ENCODE data around the gene CSF3R. TPM values are rescaled to one million over a fixed set of nuclear protein-coding genes. Genes with fewer than 3 reads are reported as not detected.

CSF3R gene
- polyA plus RNA-seq, 3 donors = 270 to 1,537 (median 447) TPM

GRCh38 chr1:36528361-36529349 is 45.9 kb upstream of the CSF3R start:
- Histone ChIP-seq H3K4me3 (replicated peaks in 1 of 3; ENCODE audit: low read depth in 2 of 3, low read length in 3 of 3) (no peak overlapping the region), H3K9me3 (replicated peaks in 1 of 2; ENCODE audit: control insufficient read depth in 1 of 2, insufficient read depth in 1 of 2, low read length in 2 of 2) (no peaks in the 10 kb centered on the region), H2AFZ (ENCODE audit: insufficient read depth, low read depth, low read length, poor library complexity, severe bottlenecking) (no peak overlapping the region), H3K79me2 (ENCODE audit: insufficient read depth, low read length) (no peaks in the 10 kb centered on the region), H3K27ac (ENCODE audit: low read depth in 1 of 2, low read length in 2 of 2) (no peak overlapping the region), H3K4me2 (replicated peaks; ENCODE audit: extremely low read depth, low read length, poor library complexity, severe bottlenecking) (no peak overlapping the region), H3K27me3 (ENCODE audit: control insufficient read depth in 2 of 2, insufficient read depth in 2 of 2, low read length in 2 of 2) (no peaks in the 10 kb centered on the region), H3K36me3 (replicated peaks in 1 of 2; ENCODE audit: control insufficient read depth in 1 of 2, insufficient read depth in 2 of 2, low read length in 2 of 2) (no peaks in the 10 kb centered on the region), H4K20me1 (ENCODE audit: insufficient read depth, low read length) (no peaks in the 10 kb centered on the region), H3K4me1 (ENCODE audit: control insufficient read depth in 1 of 2, insufficient read depth in 2 of 2, low read length in 2 of 2) (no peaks in the 10 kb centered on the region), H3K9ac (ENCODE audit: insufficient read depth, low read length, poor library complexity, severe bottlenecking) (no peak overlapping the region)
- Mint-ChIP-seq H3K27me3 (ENCODE audit: low read depth in 3 of 3) (peaks cover 0 to 9% (median 6%) of the 10 kb centered on the region in 3 donors), H3K9me3 (peaks cover 0 to 5% (median 0%) of the 10 kb centered on the region in 7 donors), H3K4me1 (peaks cover 6% of the 10 kb centered on the region), H3K36me3 (no peaks in the 10 kb centered on the region), H3K27ac (no peak overlapping the region), H3K4me3 (no peak overlapping the region)
- intact Hi-C loops (cut with micrococcal nuclease) = no loop called here
- TF ChIP-seq, protein P1, sequence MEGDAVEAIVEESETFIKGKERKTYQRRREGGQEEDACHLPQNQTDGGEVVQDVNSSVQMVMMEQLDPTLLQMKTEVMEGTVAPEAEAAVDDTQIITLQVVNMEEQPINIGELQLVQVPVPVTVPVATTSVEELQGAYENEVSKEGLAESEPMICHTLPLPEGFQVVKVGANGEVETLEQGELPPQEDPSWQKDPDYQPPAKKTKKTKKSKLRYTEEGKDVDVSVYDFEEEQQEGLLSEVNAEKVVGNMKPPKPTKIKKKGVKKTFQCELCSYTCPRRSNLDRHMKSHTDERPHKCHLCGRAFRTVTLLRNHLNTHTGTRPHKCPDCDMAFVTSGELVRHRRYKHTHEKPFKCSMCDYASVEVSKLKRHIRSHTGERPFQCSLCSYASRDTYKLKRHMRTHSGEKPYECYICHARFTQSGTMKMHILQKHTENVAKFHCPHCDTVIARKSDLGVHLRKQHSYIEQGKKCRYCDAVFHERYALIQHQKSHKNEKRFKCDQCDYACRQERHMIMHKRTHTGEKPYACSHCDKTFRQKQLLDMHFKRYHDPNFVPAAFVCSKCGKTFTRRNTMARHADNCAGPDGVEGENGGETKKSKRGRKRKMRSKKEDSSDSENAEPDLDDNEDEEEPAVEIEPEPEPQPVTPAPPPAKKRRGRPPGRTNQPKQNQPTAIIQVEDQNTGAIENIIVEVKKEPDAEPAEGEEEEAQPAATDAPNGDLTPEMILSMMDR (IDR thresholded peaks at IDR 0.05) = no peak
- DNase-seq = no peak
- WGBS (ENCODE audit: insufficient coverage) = 80% methylated on average over 5 of the region's 7 CpGs

GRCh38 chr1:36525166-36525565 is 42.5 kb upstream of the CSF3R start:
- no peak overlapping the region for H3K27ac Mint-ChIP-seq
- H3K4me1 Mint-ChIP-seq = peaks cover 6% of the 10 kb centered on the region
- H3K4me3 Mint-ChIP-seq = no peak overlapping the region
- H3K27ac ChIP-seq (ENCODE audit: low read depth in 1 of 2, low read length in 2 of 2) = no peak overlapping the region
- intact Hi-C loops (cut with micrococcal nuclease) = no loop called here
- no peak overlapping the region for H3K4me2 ChIP-seq (replicated peaks; ENCODE audit: extremely low read depth, low read length, poor library complexity, severe bottlenecking)
- H3K9me3 ChIP-seq (replicated peaks in 1 of 2; ENCODE audit: control insufficient read depth in 1 of 2, insufficient read depth in 1 of 2, low read length in 2 of 2) = no peaks in the 10 kb centered on the region
- no peaks in the 10 kb centered on the region for H3K36me3 Mint-ChIP-seq
- H2AFZ ChIP-seq (ENCODE audit: insufficient read depth, low read depth, low read length, poor library complexity, severe bottlenecking) = no peak overlapping the region
- DNase-seq = no peak
- no peaks in the 10 kb centered on the region for H4K20me1 ChIP-seq (ENCODE audit: insufficient read depth, low read length)
- H3K27me3 ChIP-seq (ENCODE audit: control insufficient read depth in 2 of 2, insufficient read depth in 2 of 2, low read length in 2 of 2) = no peaks in the 10 kb centered on the region
- no peaks in the 10 kb centered on the region for H3K9me3 Mint-ChIP-seq
- peaks cover 0 to 2% (median 0%) of the 10 kb centered on the region in 3 donors for H3K27me3 Mint-ChIP-seq (ENCODE audit: low read depth in 3 of 3)
- no peaks in the 10 kb centered on the region for H3K79me2 ChIP-seq (ENCODE audit: insufficient read depth, low read length)
- H3K36me3 ChIP-seq (replicated peaks in 1 of 2; ENCODE audit: control insufficient read depth in 1 of 2, insufficient read depth in 2 of 2, low read length in 2 of 2) = no peaks in the 10 kb centered on the region
- no peaks in the 10 kb centered on the region for H3K4me1 ChIP-seq (ENCODE audit: control insufficient read depth in 1 of 2, insufficient read depth in 2 of 2, low read length in 2 of 2)
- no peak overlapping the region for H3K4me3 ChIP-seq (replicated peaks in 1 of 3; ENCODE audit: low read depth in 2 of 3, low read length in 3 of 3)
- TF ChIP-seq, protein P1 (IDR thresholded peaks at IDR 0.05) = no peak
- WGBS (ENCODE audit: insufficient coverage) = 97% methylated on average over 5 of the region's 10 CpGs
- H3K9ac ChIP-seq (ENCODE audit: insufficient read depth, low read length, poor library complexity, severe bottlenecking) = no peak overlapping the region
